Measurements from ENCODE around the gene MAML3.

MAML3 gene

DNA sequence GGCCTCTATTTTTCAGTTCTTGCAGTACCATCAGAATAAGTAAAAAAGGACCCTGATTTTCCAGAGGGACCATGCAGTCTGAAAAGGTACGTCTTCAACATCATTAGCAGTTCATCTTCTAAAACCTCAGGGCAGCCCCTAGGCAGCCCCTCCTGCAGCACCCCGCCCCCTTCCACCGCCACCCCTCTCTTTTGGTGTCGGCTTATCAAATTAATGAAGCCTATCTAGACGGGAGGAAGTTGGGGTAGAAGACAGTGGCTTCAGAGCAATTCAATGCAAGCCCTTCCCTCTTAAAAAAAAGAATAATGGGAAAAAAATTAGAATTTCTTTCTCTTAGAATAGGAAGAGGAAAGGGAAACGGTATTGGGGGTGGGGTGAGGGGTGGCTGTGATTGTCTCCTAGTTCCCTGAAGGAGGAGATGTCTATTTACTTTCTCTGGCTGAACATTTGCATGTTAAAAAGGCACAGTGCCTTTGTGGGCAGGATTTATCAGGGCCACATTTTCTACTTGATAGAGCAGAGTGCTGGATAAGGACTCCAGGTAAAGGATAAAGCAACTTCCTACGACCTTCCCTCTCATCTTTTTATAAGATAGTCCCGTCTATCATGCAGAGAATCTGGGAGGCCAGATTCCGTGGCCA lies 329.0 kb downstream of the MAML3 start:
- DNase-seq, result no peak

DNA sequence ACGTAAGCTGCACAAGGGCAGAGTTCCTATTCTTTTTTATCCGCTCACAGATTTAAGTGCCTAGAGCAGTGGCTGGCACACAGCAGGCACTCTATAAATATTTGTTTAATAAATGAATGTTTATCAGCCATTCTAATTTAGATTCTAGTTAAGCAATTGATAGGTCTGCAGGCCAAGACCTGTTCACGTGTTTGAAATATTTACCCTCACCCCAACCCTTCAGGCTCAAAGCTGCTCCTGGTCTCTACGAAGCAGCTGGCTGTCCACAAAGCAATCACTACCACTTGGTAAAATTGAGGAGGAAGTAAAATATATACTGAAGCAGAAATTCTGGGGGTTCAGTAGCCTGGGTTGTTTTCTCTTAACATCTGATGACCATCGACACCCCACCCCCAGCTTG lies 330.2 kb downstream of the MAML3 start:
- no peak for DNase-seq

DNA sequence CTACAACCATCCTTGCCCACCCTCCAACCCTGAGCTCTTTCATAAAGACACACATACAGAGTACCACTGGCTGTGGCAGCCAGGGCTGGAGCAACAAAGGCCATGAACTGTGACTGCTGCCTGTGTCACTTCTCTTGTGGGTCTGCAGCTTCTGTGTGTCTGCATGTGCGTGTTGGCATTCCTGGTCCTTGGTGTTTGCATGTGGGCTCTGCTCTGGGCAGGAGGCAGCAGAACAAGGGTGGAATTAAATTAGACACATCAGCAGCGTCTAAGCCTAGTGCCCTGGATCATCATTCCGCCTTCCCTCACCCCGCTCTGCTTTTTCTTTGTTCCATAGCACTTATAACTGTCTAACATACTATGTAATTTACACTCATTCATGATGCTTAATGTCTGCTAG lies 330.6 kb downstream of the MAML3 start:
- no peak for DNase-seq

DNA sequence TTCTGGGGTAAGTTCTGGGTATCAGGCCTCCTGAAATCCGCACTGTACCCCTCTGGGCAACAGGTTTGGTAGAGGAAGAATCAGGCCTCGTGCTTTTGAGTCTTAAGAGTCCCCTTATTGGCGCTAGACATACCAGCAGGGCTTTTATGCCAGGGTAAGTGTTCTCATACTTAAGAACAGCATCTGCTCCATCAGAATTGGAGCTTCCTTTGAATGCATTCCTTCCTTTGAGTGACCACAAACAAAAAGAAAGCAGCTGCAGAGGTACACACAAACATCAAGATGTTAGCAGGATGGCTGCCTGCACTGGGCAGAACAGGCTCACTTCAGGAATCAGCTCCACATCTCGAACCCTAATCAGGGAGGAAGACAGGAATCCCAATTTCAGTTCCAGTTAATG lies 331.6 kb downstream of the MAML3 start:
- no peak for DNase-seq

DNA sequence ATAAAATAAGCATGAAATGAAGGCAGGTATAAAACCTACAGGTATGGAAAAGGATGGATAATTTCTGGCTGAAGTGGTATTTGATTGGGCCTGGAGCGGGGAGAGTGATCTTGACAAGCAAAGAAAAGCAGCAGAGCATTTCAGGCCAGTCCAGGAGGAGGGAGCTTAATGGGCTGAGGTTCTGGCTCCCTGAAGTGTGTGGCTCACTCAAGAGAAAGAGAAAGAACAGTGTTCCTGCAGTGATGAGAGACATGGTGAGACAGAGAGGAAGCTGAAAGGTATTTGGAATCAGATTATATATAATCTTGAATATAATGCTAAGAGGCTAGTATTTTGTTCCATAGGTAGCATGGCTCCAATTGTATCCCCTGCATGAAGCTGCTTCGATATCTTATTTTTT lies 334.9 kb downstream of the MAML3 start:
- peak in 1 of 2 experiments; percentile 22 for DNase-seq

DNA sequence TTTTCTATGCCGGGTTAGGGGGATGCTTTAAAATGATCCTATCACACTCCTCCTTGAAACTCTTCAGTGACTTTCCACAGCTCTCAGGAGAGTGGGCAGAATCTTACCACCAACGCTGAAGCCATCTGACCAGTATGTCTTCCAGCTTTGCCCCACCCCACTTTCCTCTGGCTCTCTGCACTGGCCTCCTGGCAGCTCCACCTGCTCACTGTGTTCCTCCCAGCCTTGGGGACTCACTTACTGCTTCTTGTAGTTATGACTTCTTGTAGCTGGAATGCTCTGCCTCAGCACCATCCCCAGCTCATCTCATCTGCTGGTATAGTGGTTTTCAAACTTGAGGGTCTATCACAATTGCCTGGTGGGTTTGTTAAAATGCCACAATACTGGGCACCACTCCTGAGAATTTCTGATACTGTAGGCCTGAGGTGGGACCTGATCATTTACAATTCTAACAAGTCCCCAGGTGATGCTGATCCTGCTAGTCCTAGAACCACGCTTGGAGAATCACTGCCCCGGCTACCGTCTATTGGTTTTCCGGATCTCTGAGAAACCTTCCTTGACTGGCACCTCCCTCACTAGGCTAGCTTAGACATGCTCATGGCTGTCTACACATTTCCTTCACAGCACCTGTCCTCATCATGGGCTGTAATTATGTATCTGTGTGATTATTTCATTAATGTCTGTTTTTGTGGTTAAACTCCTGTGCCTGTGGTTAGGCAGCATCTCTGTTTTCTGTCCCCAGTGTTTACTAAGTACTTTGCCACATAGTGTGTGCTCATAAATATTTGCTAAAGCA lies 336.1 kb downstream of the MAML3 start:
- DNase-seq, result peak in 1 of 2 experiments; percentile 19

DNA sequence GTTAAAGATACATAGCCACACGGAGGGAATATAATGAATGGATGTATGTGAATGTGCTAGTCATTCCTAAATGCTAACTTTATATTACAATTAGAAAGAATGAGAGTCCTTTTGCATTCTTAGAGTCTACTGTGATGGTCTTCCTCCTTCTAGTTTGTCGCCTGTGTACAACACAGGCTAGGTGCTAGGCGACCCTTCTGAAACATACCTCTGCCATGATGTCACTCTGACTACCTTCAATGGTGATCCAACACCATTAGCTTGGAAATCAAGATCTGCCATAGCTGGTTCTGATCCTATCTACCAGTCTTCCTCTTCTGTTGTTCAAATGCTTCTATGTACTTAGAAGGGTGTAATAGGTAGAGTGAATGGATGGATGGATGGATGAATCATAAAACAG lies 337.1 kb downstream of the MAML3 start:
- DNase-seq, result no peak

DNA sequence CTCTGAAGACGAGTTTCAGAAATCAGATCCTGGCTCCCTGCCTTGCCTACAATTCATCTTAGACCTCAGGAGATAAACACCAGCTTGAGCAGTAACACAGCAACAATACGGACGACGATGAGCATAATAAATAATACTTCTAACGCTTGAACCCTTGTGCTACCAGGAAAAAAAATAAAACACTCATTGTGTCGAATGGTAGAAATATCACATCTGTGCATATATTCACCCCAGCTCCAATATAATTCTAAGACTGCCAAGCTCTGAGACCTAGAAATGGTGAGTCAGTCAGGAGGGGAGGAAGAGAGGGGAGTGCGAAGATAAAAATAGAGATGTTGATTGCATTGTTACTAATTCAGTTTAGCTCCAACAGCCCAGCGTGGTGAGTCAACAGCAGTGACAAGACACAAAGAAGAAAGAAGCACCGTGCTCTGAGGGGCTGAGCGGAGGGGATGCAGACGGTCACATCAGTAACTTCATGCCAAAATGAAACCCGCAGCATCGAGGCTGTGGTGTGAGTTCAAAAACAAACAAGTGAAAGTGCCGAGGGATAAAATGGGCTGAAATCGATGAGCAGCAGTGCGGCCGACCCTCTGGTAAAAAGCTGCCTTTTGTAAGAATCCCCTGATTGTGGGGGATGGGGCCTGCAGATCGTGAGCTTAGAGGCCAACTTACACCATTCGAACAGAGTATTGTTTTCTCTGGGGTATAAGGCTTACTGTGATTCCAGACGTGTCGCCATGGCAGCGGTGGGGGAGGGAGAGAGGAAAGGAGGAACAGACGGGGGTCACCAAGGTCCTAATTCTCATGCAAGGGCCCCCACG lies 338.0 kb downstream of the MAML3 start:
- DNase-seq, result peak; percentile 23 to 44

DNA sequence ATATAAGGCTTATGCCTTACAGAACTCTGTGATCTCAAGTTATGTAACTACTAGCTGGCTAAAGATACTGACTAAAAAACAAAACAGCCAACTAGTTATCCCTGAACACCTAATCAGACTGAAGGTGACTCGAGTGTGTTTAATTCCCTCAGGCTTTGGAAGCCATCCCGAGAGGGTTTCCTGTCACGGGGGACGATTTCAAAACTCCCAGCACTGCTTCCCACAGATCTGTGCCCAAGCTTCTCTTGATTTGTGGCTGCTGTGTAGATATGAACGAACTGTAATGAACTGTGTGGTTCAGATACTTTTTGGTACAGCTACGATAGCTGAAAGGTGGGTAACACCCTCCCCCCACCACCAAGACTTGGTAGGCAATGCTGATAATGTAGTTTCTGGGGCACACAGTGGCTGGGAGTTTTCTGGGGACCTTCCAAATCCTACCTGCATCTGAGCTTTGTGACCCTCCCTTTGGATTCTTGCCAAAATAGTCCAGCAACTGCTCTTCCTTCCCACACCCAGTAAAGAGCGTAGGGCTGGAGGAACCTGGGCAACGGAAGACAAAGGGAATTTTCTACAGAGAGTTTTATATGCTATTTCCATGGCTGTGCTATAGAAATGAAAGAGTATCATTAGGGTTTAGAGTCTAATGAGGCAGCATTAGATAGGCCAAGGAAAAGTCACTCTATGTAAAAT lies 339.5 kb downstream of the MAML3 start:
- DNase-seq, result no peak

DNA sequence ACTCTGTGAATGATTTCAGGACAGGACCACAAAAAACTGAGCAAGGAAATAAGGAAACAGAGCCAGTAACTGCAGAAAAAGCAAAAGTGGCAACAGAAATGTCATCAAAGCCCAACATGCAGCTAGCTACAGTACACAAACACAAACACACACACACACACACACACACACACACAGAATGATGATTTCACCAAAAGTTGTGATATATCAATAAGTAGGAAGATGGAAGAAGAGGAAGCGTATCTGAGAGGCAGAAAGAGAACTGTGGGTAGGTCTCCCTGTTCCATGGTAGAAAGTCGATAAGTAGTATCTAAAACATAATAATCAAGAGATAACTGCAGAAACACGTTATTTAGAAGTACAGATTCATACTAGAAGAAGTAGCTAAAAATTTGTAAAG lies 340.1 kb downstream of the MAML3 start:
- DNase-seq, result no peak

DNA sequence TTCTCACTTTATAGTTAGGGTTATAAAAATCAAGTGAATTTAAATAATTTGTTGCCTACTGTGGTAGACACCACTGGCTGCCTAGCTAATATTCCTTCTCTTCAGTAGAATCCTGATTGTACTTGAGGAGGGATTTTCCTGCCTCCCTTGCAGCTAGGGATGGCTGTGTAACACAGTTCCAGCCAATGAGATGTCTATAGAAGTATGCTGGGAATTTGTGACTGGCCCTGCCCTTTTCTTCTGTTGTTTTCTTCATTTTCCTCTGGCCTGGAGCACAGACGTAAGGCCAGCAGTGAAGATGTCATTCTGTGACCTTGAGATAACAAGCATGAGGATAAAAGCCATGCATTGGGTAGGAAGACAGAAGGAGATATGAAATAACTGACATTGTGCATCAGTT lies 343.3 kb downstream of the MAML3 start:
- no peak for DNase-seq

DNA sequence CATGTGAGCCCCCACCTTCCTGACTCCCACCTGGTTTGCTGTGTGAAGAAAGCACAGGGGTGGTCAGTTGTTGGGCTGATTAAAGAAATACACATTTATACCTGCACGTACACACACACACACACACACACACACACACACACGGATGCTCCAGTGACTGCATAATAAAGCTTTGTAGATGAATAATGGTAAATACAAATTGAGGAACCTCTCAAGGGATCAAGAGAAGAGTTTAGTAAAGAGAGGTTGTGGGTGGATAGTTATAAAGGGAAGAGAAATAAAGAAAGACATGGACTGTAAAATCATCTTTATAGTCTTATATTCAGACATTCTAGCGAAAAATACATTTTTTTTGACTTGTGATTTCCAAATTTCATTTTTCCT lies 344.2 kb downstream of the MAML3 start:
- no peak for DNase-seq

DNA sequence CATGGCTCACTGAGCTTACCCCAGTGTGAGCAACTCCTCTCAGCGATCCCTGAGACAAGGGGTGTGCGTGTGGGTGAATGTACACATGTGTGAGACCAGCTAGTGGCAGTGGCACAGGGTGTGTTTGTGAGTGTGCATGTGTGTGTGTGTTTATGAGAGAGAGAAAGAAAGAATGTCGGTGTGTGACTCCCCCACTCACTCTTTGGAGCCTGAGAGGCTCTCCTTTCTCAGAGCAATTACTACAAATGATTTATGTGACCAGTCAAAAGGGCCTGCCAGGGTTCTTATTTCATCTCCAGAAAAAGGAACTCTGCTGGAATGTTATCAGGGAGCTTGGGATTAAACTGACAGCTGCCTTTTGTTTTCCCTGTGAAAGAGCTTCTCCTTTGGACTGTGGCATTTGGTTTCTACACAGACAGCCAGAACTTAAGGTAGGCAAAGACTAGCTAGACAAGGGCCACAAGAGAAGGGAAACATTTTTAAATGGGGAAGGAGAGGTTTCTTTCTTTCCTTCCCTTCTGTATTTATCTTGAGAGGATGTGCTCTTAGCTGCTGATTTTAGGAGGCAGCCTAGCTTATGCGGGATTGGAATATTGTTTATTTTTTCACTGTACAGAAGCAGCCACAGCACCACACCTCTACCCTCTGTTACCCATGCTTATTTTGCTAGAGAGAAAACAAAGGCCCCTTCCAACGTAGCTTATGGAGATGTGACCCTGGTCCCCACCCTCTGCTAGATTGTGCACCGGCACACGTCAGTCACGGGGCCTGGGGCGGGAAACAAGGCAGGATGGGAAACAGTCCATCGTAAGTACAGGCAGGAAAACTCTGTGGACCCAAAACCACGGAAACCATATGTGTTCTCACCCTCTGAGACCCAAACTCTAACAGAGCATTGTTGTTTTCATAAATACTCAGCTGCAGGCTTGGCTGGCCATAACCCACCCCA lies 344.9 kb downstream of the MAML3 start:
- DNase-seq, result no peak

DNA sequence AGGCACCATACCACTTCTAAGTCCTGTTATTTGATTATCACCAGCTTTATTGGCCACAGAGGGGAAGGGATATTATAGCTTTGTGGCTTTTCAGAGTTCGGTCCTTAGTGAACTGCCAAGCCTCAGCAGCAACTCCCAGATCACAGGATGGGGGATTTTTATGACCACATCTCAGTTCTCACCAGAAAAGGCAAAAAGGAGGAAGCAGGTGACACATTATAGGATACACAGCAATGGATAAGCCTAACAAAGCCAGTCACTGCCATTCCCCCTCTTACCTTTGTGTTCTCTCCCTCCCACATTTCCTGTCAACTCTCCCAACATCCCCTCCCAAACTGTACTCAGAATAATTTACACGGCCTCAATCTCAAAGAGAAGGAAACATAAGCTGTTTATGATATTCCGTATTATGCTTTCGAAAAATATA lies 345.6 kb downstream of the MAML3 start:
- no peak for DNase-seq

DNA sequence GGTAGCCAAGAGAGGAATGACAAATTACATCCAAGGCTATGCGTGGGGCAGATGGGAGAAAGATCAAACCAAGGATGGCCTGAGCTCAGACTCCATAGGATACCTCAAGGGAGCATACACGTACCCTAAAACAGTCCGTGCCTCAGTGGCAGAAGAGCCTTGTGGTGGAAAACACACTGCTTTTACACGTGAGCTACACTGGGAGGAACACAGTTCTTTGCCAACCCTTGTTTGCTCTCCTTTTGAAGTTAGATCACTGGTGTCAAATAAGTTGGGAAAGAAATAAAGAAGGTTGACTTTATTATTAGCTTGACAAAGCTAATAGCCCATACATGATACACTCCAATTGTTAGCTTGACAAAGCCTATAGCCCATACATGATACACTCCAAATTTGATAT lies 346.5 kb downstream of the MAML3 start:
- DNase-seq, result no peak

DNA sequence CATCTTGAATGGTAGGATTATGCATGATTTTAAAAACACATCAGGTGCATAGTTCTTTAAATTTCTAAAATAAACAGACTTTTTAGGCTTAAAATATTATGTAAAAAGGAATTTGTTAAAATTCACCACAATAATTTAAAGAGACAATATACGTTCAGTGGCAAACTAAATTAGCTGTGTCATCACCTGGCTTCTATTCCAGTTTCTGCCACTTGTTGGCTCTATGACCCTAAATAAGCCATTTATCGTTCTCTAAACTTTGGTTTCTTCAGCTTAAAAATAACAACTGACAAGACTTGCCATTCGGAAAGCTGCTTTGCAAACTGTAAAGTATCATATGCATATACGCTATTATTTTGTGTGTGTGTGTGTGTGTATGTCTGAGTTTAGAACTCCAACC lies 347.1 kb downstream of the MAML3 start:
- no peak for DNase-seq

DNA sequence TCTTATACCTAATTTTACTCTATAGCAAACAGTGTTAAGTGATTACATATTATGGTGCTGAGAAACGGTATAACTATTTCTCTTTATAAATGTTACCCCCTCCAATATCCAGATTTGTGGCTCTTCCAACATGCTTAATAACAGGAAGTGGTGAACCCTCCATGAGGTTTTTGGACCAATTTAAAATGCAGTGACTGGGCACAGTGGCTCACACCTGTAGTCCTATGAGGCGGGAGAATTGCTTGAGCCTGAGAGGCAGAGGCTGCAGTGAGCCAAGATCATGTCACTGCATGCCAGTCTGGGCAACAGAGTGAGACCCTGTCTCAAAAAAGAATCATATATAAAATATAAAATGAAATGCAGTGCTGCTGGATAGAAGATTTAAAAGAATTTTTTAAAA lies 351.1 kb downstream of the MAML3 start:
- DNase-seq, result no peak

DNA sequence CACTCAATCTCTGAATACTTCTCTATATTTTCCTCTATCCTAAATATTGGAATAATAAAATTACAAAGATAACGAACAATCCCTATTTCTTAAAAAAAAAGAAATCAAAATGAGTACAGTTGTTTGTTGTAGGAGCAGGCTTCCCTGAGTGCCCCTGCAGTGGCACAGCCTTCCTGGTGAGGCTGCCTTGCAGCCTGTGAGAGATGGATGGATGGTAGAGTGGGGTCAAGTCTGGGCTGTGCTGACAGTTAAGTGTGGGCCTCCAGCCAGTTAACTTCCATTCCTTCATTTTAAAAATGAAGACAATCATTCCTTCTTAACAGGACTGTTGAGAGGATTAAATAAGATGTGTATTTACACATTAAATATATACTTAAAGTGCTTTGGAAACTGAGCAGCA lies 351.5 kb downstream of the MAML3 start:
- DNase-seq, result no peak

DNA sequence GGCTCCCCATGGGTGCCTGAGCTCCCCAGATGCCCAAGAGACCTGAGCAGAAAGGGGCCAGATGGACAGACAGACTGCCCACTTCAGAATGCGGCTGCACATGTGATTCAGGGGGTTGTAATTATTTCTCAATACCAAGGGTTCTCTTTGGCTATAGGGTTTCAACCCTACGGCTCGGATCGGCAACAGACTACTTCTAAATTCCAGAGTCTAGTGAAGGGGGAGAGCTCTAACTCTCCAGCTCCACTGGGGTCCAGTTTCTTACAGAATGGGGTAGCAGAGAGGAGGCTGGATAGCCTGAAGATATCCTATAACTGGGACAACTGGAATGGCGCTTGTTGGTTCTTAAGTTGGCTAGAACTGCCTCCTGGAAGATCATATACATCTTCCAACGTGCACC lies 352.1 kb downstream of the MAML3 start:
- no peak for DNase-seq

DNA sequence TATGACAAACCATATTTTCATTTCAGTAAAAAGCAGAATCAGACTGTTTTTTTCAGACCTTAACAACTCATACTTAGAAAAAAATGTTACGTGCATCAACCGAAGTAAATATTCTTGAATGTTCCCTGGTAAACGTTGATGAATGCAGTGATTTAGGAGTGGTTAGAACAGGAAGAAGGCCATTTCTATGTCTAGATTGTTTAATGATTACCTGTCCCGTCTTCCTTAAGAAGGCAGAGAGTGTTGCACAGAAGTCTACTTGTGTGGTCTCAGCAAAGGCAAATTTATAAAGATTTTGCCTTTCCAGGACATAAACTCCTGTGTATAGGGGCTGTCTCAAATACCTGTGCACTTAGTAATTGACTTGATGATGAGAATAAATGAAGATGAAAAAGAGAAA lies 353.9 kb downstream of the MAML3 start:
- DNase-seq, result no peak

DNA sequence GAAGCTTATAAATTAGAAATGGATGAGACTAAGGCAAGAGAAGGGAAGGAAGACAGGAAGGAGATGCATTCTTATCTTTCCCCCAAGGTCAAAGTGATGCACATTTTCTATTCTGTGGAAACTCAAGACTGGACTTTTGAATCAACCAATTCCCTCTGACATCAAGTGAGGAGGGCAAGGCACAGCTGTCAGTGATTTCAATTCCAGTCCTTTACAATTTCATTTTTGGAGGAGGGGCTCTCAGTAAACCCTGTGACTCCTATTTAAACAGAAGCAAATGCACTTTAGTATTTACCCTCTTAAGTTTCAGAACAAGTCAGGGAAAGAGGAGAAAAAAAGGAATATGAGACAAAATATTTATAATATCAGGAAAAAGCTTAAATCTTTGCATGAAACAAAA lies 354.4 kb downstream of the MAML3 start:
- DNase-seq, result no peak

DNA sequence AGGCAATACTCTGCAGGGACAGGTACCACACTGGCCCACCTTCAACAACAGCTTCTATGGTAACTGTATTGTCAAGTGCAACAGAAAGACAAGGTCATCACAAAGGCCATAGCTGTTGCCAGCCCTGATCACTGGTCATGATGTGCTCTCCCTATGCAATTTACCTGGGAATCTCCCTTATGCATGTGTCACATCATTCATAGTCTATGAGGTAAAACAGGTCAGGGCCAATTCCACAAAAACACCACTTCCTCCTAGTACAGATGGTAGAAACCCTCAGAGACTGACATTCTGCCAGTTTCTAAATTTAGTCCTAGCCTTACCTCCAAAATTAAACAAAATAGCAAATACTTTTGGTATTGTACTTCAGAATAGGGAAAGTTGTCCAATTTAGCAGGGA lies 355.5 kb downstream of the MAML3 start:
- peak in 1 of 2 experiments; percentile 84 for DNase-seq
